Measurements from ENCODE around the gene PDZD2.

DNA sequence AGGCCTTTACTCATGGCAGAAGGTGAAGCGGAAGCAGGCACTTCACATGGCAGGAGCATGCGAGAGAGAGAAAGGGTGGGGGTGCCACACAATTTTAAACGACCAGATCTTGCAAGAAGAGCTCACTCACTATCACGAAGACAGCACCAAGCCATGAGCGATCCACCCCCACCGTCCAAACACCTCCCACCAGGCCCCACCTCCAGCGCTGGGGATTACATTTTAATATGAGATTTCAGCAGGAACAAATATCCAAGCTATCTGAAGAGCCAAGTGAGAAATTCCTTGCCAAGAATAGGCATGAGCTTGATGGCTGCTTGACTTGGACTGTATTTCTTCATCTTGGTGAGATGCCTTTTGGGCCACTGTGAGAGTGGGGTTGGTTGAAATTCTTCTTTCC, 88.0 kb downstream of the PDZD2 start:
- TF ChIP-seq, protein P1, sequence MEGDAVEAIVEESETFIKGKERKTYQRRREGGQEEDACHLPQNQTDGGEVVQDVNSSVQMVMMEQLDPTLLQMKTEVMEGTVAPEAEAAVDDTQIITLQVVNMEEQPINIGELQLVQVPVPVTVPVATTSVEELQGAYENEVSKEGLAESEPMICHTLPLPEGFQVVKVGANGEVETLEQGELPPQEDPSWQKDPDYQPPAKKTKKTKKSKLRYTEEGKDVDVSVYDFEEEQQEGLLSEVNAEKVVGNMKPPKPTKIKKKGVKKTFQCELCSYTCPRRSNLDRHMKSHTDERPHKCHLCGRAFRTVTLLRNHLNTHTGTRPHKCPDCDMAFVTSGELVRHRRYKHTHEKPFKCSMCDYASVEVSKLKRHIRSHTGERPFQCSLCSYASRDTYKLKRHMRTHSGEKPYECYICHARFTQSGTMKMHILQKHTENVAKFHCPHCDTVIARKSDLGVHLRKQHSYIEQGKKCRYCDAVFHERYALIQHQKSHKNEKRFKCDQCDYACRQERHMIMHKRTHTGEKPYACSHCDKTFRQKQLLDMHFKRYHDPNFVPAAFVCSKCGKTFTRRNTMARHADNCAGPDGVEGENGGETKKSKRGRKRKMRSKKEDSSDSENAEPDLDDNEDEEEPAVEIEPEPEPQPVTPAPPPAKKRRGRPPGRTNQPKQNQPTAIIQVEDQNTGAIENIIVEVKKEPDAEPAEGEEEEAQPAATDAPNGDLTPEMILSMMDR (conservative IDR thresholded peaks at IDR 0.05), result no peak
- no peak for TF ChIP-seq EZH2 (IDR thresholded peaks at IDR 0.05; ENCODE audit: low read depth)

Data from PC-9 (cell line).